WTC11 (cell line): ENCODE results near the gene MAP7. TPM values are rescaled to one million over a fixed set of nuclear protein-coding genes. Genes with fewer than 3 reads are reported as not detected.
A peak's percentile ranks its signal among the peaks of the same experiment; 100 is the strongest.

Experiments used
- ATAC-seq: fragments of 200-7000 bp; cut with Tn5 transposase; 2 replicates; pipeline ENCODE4 v1.10.0; 2021; ENCODE audit warnings: mild to moderate bottlenecking, moderate library complexity
- CTCF ChIA-PET: fragments of 300-600 bp; sonication (Branson Sonifier 250); formaldehyde crosslinking; loops from one replicate; lab custom pipeline; 2021; ENCODE audit warnings: antibody characterized with exemption; lab: Charles Lee
- POLR2A ChIA-PET: fragments of 350-600 bp; sonication (Branson Sonifier 250); formaldehyde crosslinking; loops from one replicate; lab custom pipeline; 2021; ENCODE audit warnings: antibody characterized with exemption; lab: Charles Lee
- DNase-seq: peaks from one replicate; pipeline ENCODE4 v3.0.0; 2021; ENCODE audit warnings: low spot score
- H3K27ac Mint-ChIP-seq: 2 replicates; pipeline ENCODE4 v1.8.0; 2021; ENCODE audit warnings: mixed read lengths
- H3K27me3 Mint-ChIP-seq: 2 replicates; pipeline ENCODE4 v1.8.0; 2021; ENCODE audit warnings: low read depth, mild to moderate bottlenecking, moderate library complexity, mixed read lengths
- H3K36me3 Mint-ChIP-seq: 2 replicates; pipeline ENCODE4 v1.8.0; 2021; ENCODE audit warnings: mixed read lengths
- H3K4me1 Mint-ChIP-seq: 2 replicates; pipeline ENCODE4 v1.8.0; 2022; ENCODE audit warnings: mixed read lengths
- H3K4me3 Mint-ChIP-seq: 2 replicates; pipeline ENCODE4 v1.8.0; 2021; ENCODE audit warnings: mild to moderate bottlenecking, moderate library complexity, mixed read lengths
- H3K9me3 Mint-ChIP-seq: 2 replicates; pipeline ENCODE4 v1.8.0; 2021; ENCODE audit warnings: mixed read lengths
- ARID4B ChIP-seq: sonication (generic); formaldehyde crosslinking; IDR thresholded peaks from 2 replicates; pipeline ENCODE4 v1.8.0; 2023; ENCODE audit warnings: missing genetic modification reagents, mild to moderate bottlenecking, borderline replicate concordance
- CDX4 ChIP-seq: fragments of 250-450 bp; sonication (Bioruptor Pico); IDR thresholded peaks from 2 replicates; pipeline ENCODE4 v1.9.0; 2021; ENCODE audit warnings: moderate library complexity, mild to moderate bottlenecking, inconsistent platforms, borderline replicate concordance
- JUN ChIP-seq: sonication (generic); formaldehyde crosslinking; IDR thresholded peaks from 2 replicates; pipeline ENCODE4 v1.8.0; 2023; ENCODE audit warnings: mild to moderate bottlenecking, missing genetic modification reagents
- KAT7 ChIP-seq: sonication (generic); formaldehyde crosslinking; IDR thresholded peaks from 2 replicates; pipeline ENCODE4 v1.8.1; 2023; ENCODE audit warnings: missing genetic modification reagents, mild to moderate bottlenecking, borderline replicate concordance
- MYBL2 ChIP-seq: sonication (generic); formaldehyde crosslinking; IDR thresholded peaks from 2 replicates; pipeline ENCODE4 v1.8.1; 2023; ENCODE audit warnings: mild to moderate bottlenecking, moderate library complexity, missing genetic modification reagents
- NFYB ChIP-seq: sonication (generic); formaldehyde crosslinking; conservative IDR thresholded peaks from 2 replicates; pipeline ENCODE4 v1.8.0; 2022; ENCODE audit warnings: low read depth, missing genetic modification reagents
- NR2C2 ChIP-seq: sonication (generic); formaldehyde crosslinking; IDR thresholded peaks from 2 replicates; pipeline ENCODE4 v1.8.0; 2022; ENCODE audit warnings: mild to moderate bottlenecking, missing genetic modification reagents
- PRRX2 ChIP-seq: fragments of 250-450 bp; sonication (Bioruptor Pico); IDR thresholded peaks from 2 replicates; pipeline ENCODE4 v1.8.0; 2021; ENCODE audit warnings: mild to moderate bottlenecking
- USF1 ChIP-seq: sonication (generic); formaldehyde crosslinking; IDR thresholded peaks from 2 replicates; pipeline ENCODE4 v1.8.0; 2022; ENCODE audit warnings: mild to moderate bottlenecking, missing genetic modification reagents
- ZNF317 ChIP-seq: sonication (generic); formaldehyde crosslinking; IDR thresholded peaks from 2 replicates; pipeline ENCODE4 v1.8.1; 2023; ENCODE audit warnings: low read depth, mild to moderate bottlenecking, moderate library complexity, missing genetic modification reagents, borderline replicate concordance
- ZNF396 ChIP-seq: fragments of 250-450 bp; sonication (Bioruptor Pico); IDR thresholded peaks from 2 replicates; pipeline ENCODE4 v1.8.0; 2021; ENCODE audit warnings: mild to moderate bottlenecking, moderate library complexity, borderline replicate concordance
- ZNF416 ChIP-seq: fragments of 250-450 bp; sonication (Bioruptor Pico); IDR thresholded peaks from 2 replicates; pipeline ENCODE4 v1.9.0; 2021; ENCODE audit warnings: mild to moderate bottlenecking, inconsistent platforms
- total RNA-seq: library from RNA; stranded (reverse); gene quantifications from 3 replicates; pipeline ENCODE4 v1.2.3, GENCODE V29; 2021
- TF ChIP-seq, protein P1 (sequence below): fragments of 250-450 bp; sonication (Bioruptor Pico); IDR thresholded peaks from 2 replicates; pipeline ENCODE4 v1.9.0; 2021; ENCODE audit warnings: mild to moderate bottlenecking
- TF ChIP-seq, protein P2 (sequence below): sonication (generic); formaldehyde crosslinking; IDR thresholded peaks from 2 replicates; pipeline ENCODE4 v1.8.1; 2023; ENCODE audit warnings: mild to moderate bottlenecking, missing genetic modification reagents
- TF ChIP-seq, protein P3 (sequence below): sonication (generic); formaldehyde crosslinking; IDR thresholded peaks from 2 replicates; pipeline ENCODE4 v1.8.0; 2022; ENCODE audit warnings: missing genetic modification reagents
- TF ChIP-seq, protein P4 (sequence below): sonication (generic); formaldehyde crosslinking; IDR thresholded peaks from 2 replicates; pipeline ENCODE4 v1.8.0; 2022; ENCODE audit warnings: mild to moderate bottlenecking, missing genetic modification reagents

The MAP7 gene
- total RNA-seq, 1 experiment from 2014 or later = 56.6 TPM

- TF ChIP-seq, protein P1, sequence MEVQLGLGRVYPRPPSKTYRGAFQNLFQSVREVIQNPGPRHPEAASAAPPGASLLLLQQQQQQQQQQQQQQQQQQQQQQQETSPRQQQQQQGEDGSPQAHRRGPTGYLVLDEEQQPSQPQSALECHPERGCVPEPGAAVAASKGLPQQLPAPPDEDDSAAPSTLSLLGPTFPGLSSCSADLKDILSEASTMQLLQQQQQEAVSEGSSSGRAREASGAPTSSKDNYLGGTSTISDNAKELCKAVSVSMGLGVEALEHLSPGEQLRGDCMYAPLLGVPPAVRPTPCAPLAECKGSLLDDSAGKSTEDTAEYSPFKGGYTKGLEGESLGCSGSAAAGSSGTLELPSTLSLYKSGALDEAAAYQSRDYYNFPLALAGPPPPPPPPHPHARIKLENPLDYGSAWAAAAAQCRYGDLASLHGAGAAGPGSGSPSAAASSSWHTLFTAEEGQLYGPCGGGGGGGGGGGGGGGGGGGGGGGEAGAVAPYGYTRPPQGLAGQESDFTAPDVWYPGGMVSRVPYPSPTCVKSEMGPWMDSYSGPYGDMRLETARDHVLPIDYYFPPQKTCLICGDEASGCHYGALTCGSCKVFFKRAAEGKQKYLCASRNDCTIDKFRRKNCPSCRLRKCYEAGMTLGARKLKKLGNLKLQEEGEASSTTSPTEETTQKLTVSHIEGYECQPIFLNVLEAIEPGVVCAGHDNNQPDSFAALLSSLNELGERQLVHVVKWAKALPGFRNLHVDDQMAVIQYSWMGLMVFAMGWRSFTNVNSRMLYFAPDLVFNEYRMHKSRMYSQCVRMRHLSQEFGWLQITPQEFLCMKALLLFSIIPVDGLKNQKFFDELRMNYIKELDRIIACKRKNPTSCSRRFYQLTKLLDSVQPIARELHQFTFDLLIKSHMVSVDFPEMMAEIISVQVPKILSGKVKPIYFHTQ (CRISPR knock-in tag) = no peak
- TF ChIP-seq, protein P2, sequence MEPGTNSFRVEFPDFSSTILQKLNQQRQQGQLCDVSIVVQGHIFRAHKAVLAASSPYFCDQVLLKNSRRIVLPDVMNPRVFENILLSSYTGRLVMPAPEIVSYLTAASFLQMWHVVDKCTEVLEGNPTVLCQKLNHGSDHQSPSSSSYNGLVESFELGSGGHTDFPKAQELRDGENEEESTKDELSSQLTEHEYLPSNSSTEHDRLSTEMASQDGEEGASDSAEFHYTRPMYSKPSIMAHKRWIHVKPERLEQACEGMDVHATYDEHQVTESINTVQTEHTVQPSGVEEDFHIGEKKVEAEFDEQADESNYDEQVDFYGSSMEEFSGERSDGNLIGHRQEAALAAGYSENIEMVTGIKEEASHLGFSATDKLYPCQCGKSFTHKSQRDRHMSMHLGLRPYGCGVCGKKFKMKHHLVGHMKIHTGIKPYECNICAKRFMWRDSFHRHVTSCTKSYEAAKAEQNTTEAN = no peak
- no peak for TF ChIP-seq ZNF317 (CRISPR knock-in tag)
- no peak for TF ChIP-seq JUN (CRISPR knock-in tag)
Observed at GRCh38 chr6:136521427-136521826, 28.8 kb downstream of the MAP7 start (continued).

- ChIA-PET CTCF (interaction anchor here (1.2 kb wide), 1 partner anchor 30 kb away, joined by 3 read pairs; no protein-coding TSS in a partner anchor), POLR2A (no interaction called here)
- Mint-ChIP-seq H3K27me3 (no peaks in the 10 kb centered on the region), H3K9me3 (no peaks in the 10 kb centered on the region), H3K27ac (peak overlapping the region; percentile 16), H3K4me3 (no peak overlapping the region), H3K36me3 (no peaks in the 10 kb centered on the region; the same call in 1 of the 2 replicates), H3K4me1 (peaks cover 55% of the 10 kb centered on the region)
- DNase-seq (no peak), ATAC-seq (no peak)
- TF ChIP-seq ARID4B (CRISPR knock-in tag) (no peak), USF1 (CRISPR knock-in tag) (no peak), ZNF396 (CRISPR knock-in tag) (no peak), KAT7 (no peak), MYBL2 (no peak), CDX4 (no peak), PRRX2 (CRISPR knock-in tag) (no peak), ZNF416 (no peak), NFYB (CRISPR knock-in tag) (no peak), NR2C2 (CRISPR knock-in tag) (no peak)
- TF ChIP-seq, protein P3, sequence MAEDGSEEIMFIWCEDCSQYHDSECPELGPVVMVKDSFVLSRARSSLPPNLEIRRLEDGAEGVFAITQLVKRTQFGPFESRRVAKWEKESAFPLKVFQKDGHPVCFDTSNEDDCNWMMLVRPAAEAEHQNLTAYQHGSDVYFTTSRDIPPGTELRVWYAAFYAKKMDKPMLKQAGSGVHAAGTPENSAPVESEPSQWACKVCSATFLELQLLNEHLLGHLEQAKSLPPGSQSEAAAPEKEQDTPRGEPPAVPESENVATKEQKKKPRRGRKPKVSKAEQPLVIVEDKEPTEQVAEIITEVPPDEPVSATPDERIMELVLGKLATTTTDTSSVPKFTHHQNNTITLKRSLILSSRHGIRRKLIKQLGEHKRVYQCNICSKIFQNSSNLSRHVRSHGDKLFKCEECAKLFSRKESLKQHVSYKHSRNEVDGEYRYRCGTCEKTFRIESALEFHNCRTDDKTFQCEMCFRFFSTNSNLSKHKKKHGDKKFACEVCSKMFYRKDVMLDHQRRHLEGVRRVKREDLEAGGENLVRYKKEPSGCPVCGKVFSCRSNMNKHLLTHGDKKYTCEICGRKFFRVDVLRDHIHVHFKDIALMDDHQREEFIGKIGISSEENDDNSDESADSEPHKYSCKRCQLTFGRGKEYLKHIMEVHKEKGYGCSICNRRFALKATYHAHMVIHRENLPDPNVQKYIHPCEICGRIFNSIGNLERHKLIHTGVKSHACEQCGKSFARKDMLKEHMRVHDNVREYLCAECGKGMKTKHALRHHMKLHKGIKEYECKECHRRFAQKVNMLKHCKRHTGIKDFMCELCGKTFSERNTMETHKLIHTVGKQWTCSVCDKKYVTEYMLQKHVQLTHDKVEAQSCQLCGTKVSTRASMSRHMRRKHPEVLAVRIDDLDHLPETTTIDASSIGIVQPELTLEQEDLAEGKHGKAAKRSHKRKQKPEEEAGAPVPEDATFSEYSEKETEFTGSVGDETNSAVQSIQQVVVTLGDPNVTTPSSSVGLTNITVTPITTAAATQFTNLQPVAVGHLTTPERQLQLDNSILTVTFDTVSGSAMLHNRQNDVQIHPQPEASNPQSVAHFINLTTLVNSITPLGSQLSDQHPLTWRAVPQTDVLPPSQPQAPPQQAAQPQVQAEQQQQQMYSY (CRISPR knock-in tag) = no peak
- TF ChIP-seq, protein P4, sequence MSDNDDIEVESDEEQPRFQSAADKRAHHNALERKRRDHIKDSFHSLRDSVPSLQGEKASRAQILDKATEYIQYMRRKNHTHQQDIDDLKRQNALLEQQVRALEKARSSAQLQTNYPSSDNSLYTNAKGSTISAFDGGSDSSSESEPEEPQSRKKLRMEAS (CRISPR knock-in tag) = no peak
Observed at GRCh38 chr6:136520517-136520916, 29.7 kb downstream of the MAP7 start.
